Mucosa of rectum (tissue), 2 donors: Measurements from ENCODE around the gene DRC1.

Experiments
- H3K27ac ChIP-seq, 2 donors: one replicate each; pipeline ENCODE4 v1.7.0; 2013; ENCODE audit warnings: inconsistent platforms in 2 of 2, low read depth in 2 of 2, low read length in 2 of 2
- H3K27me3 ChIP-seq, 2 donors: one replicate each; pipeline ENCODE4 v1.7.0; 2013; ENCODE audit warnings: low read length in 2 of 2; ENCODE audit not compliant: control insufficient read depth in 2 of 2, insufficient read depth in 2 of 2
- H3K36me3 ChIP-seq, 2 donors: one replicate each; pipeline ENCODE4 v1.7.0; 2013; ENCODE audit warnings: low read length in 2 of 2; ENCODE audit not compliant: control insufficient read depth in 2 of 2, insufficient read depth in 2 of 2
- H3K4me1 ChIP-seq, 2 donors: one replicate each; pipeline ENCODE4 v1.7.0; 2013; ENCODE audit warnings: low read length in 2 of 2, mild to moderate bottlenecking in 1 of 2; ENCODE audit not compliant: control insufficient read depth in 2 of 2, insufficient read depth in 2 of 2
- H3K4me3 ChIP-seq, 2 donors: one replicate each; pipeline ENCODE4 v1.7.0; 2013; ENCODE audit warnings: low read length in 2 of 2
- H3K9ac ChIP-seq, 2 donors: one replicate each; pipeline ENCODE4 v1.7.0; 2013; ENCODE audit warnings: low read length in 2 of 2, low read depth in 1 of 2, mild to moderate bottlenecking in 1 of 2
- H3K9me3 ChIP-seq, 2 donors: one replicate each; pipeline ENCODE4 v1.7.0; 2013; ENCODE audit warnings: low read length in 2 of 2; ENCODE audit not compliant: control insufficient read depth in 2 of 2
- donor health status: healthy.
- donor health status: Normal muscosa, but diverticular disease.

The DRC1 gene

DNA sequence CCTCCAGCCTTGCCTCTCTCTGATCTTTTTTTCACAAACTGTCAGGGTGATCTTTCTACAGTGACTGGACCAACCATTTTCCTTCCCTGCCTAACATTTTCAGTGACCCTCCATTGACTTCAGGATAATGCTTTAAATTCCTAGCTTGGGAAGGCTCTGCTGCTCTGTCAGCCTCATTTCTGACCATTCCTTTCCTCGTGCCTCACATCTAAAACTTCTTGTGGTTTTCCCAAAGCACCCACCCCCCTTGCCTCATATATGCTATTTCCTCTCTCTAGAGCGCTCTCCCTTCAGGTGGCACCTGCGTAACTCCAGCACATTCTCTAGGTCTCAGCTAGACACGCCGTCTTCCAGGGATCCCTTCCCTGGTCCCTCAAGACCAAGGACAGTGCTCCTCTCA, 37.2 kb downstream of the DRC1 start:
- Histone ChIP-seq H3K4me3 (no peak overlapping the region), H3K36me3 (no peaks in the 10 kb centered on the region), H3K4me1 (no peaks in the 10 kb centered on the region), H3K9ac (no peak overlapping the region), H3K27ac (no peak overlapping the region), H3K27me3 (no peaks in the 10 kb centered on the region), H3K9me3 (no peaks in the 10 kb centered on the region)

- no peak overlapping the region for H3K4me3 ChIP-seq
- no peaks in the 10 kb centered on the region for H3K36me3 ChIP-seq
- H3K9ac ChIP-seq = no peak overlapping the region
- no peaks in the 10 kb centered on the region for H3K27me3 ChIP-seq
- H3K27ac ChIP-seq = no peak overlapping the region
- H3K4me1 ChIP-seq = no peaks in the 10 kb centered on the region
- no peaks in the 10 kb centered on the region for H3K9me3 ChIP-seq
Measured at GRCh38 chr2:26442301-26442700, 40.6 kb downstream of the DRC1 start.

- Histone ChIP-seq H3K36me3 (no peaks in the 10 kb centered on the region), H3K4me1 (no peaks in the 10 kb centered on the region), H3K9me3 (no peaks in the 10 kb centered on the region), H3K9ac (no peak overlapping the region), H3K4me3 (no peak overlapping the region), H3K27ac (no peak overlapping the region), H3K27me3 (no peaks in the 10 kb centered on the region)
Measured at GRCh38 chr2:26442707-26443106, 41.0 kb downstream of the DRC1 start.

DNA sequence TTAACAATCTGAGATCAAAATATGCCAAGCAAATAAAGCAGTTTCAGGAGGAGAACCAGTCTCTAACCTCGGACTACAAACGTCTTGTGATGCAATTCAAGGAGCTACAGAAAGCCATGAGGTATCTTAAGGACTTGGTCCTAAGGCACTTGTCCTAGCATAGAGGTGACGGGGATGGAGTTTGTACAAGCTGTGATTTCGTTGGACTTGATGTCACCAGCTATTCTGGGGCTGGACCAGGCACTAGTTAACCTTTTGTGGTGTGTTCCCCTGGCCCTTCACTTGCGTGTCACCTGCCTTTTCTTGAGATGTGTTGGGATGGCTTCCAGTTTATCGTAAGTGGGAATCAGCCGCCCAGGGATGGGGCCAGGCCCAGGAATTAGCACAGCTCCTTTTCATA, 42.5 kb downstream of the DRC1 start:
- H3K4me3 ChIP-seq = no peak overlapping the region
- H3K9ac ChIP-seq = no peak overlapping the region
- no peaks in the 10 kb centered on the region for H3K4me1 ChIP-seq
- no peaks in the 10 kb centered on the region for H3K9me3 ChIP-seq
- H3K27me3 ChIP-seq = no peaks in the 10 kb centered on the region
- H3K36me3 ChIP-seq = no peaks in the 10 kb centered on the region
- no peak overlapping the region for H3K27ac ChIP-seq

- Histone ChIP-seq H3K4me1 (no peaks in the 10 kb centered on the region), H3K9me3 (no peaks in the 10 kb centered on the region), H3K36me3 (no peaks in the 10 kb centered on the region), H3K4me3 (no peak overlapping the region), H3K27ac (no peak overlapping the region), H3K9ac (no peak overlapping the region), H3K27me3 (no peaks in the 10 kb centered on the region)
Measured at GRCh38 chr2:26448651-26449050, 46.9 kb downstream of the DRC1 start.

DNA sequence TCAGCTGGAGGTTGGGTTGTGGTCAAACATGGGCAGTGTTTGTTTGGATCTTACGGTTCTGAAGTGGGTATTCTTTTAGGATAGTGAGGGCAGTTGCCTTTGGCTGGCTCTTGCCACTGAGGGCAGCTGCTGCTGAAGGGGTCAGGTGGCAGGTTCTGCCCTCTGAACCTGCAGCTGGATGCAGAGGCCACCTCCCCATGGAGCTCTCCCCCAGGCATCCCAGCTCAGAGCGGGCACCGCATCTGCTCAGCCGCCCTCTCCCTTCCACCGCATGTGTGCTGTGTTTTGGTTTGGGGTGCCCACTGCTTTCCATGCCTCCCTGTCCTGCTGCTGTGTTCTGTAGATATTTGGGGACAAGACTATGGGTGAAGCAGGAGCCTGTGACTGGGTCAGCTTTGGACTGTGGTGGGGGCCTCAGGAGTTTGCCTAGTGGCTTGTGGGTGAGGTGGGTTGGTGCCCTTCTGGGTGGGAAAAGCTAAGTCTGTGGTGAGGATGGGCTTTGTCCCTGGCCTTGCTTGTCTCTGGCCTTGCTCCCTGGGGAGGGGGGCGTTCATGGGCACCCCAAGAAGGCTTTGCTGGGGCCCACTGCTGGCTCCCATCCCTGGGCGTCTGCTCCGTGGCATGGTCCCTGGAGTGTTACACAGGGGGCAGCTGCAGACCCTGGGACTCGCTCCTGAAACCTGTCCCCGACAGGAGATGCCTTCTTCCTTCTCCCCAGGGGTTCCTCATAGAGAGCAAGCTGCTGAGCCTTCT, 47.7 kb downstream of the DRC1 start:
- no peak overlapping the region for H3K4me3 ChIP-seq
- no peaks in the 10 kb centered on the region for H3K36me3 ChIP-seq
- H3K9ac ChIP-seq = no peak overlapping the region
- no peak overlapping the region for H3K27ac ChIP-seq
- no peaks in the 10 kb centered on the region for H3K4me1 ChIP-seq
- no peaks in the 10 kb centered on the region for H3K9me3 ChIP-seq
- no peaks in the 10 kb centered on the region for H3K27me3 ChIP-seq

GRCh38 chr2:26450031-26450635, 48.4 kb downstream of the DRC1 start:
- Histone ChIP-seq H3K36me3 (no peaks in the 10 kb centered on the region), H3K9ac (no peak overlapping the region), H3K27me3 (no peaks in the 10 kb centered on the region), H3K4me3 (no peak overlapping the region), H3K4me1 (no peaks in the 10 kb centered on the region), H3K27ac (no peak overlapping the region), H3K9me3 (no peaks in the 10 kb centered on the region)

DNA sequence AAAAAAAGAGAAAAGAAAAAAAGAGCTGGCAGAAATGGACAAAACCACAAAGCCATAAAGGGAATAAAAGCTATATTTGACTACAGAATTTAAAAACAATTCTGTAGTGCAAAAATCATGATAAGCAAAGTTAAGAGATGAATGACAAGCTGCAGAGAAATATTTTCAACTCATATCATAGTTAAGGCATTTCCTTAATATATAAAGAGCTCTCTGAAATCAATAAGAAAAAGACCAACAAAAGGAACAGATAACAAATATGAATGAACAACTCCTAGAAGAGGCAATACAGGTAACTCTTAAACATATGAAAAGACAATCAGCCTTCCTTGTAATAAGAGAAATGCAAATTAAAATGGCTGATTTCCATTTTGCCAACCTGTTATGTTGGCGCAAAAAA, 50.0 kb downstream of the DRC1 start:
- Histone ChIP-seq H3K27ac (no peak overlapping the region), H3K27me3 (no peaks in the 10 kb centered on the region), H3K36me3 (no peaks in the 10 kb centered on the region), H3K4me3 (no peak overlapping the region), H3K9ac (no peak overlapping the region), H3K9me3 (no peaks in the 10 kb centered on the region), H3K4me1 (peaks cover 0 to 7% of the 10 kb centered on the region in 2 donors)

DNA sequence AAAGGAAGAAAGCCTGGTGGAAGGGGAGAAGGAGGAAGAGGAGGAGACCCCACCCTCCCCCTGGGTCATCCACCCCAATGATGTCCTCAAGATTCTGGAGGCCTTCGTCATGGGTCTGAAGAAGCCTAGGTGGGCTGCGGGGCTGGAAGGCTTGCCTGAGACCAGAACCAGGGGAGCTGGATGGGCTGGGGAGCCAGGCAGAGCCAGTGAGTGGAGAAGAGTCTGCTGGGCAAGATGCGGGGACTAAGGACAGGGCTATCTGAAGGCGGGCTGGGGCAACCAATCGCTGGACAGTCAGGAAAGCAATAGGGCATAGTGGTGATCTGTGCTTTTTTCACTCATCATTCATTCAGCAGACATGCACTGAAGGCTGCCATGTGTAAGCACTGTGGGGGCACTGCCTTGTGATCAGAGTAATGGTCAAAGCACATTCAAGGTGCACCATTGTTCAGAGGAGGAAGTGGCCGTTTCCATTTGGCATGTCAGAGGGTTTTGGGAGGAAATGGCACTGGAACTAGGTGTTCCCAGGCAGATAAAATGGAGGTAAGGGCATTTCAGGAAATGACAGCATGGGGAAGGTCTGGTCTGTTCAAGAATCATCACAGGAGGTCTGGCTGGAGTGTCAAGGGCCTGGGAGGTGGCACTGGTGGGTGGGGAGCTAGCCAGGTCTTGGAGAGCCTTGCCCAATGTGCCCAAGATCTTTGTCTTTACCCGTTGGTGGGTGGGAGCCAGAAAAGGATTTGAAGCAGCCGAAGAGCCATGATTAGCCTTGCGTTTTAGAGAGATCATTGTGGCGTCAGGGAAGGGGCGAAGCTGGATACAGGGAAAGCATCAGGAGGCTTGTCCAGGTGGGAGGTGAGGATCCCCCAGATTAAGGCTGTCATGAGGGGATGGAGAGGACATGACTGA, 52.0 kb downstream of the DRC1 start:
- Histone ChIP-seq H3K27ac (no peak overlapping the region), H3K4me1 (peaks cover 0 to 11% of the 10 kb centered on the region in 2 donors), H3K4me3 (no peak overlapping the region), H3K9ac (no peak overlapping the region), H3K27me3 (no peaks in the 10 kb centered on the region), H3K9me3 (no peaks in the 10 kb centered on the region), H3K36me3 (no peaks in the 10 kb centered on the region)

GRCh38 chr2:26454561-26455001, 52.9 kb downstream of the DRC1 start:
- H3K27me3 ChIP-seq = no peaks in the 10 kb centered on the region
- H3K9me3 ChIP-seq = no peaks in the 10 kb centered on the region
- H3K9ac ChIP-seq = no peak overlapping the region
- H3K36me3 ChIP-seq = no peaks in the 10 kb centered on the region
- H3K4me1 ChIP-seq = peaks cover 0 to 11% of the 10 kb centered on the region in 2 donors
- no peak overlapping the region for H3K4me3 ChIP-seq
- no peak overlapping the region for H3K27ac ChIP-seq
